GM21619 (cell line): Measurements from ENCODE around the gene ZNF229.
"Not testable (repeated sequence)": the region's sequence is repeated elsewhere in the genome, so short reads cannot be mapped to it uniquely, and the experiment has no call there.

Experiments used
- ATAC-seq: cut with Tn5 transposase; IDR thresholded peaks from one replicate; pipeline ENCODE4 v1.9.1; 2021; ENCODE audit not compliant: unreplicated experiment

ZNF229 gene

DNA sequence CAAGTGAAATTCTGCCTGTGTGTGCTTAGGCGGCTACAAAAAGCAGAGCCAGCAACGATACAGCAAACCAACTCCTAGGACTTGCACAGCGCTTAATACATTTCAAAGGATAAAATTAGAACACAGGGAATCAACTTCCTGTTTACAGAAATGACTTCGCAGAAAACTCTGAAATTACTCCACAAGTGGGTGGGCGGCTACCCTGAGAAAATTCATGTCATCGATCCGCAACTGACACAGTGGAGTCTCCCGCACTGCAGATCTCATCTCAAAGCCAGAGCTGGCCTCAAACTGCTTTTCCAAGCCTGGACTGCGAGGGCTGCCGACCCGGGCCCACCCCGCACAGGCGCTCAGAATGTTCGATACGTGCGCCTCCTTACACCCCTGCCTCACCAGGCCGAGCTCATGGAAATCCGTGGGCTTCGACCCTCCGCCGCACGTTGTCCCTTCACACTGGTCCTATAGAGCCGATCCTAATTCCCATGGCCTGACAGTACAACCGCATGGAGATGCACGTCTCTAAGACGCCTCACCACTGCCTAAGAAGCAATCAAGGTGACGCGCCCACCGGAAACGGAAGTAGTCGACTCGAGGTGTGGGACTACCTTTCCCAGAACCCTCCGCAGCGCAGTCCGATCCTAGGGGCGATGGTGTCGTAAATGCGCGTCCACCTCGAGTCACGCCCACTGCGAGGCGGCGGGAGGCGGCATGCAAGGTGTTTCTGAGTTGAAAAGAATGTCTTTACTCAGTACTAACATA, at the start of gene ZNF229:
Gene ZNF229 (minus strand): TSS at position 557 of the 759 bp plus-strand sequence. CDS start 5,625 bp downstream, outside the sequence.
- ATAC-seq: no peak

GRCh38 chr19:44496711-44497110, 48.4 kb upstream of the ZNF229 start:
- no peak for ATAC-seq

- ATAC-seq: no peak
These were observed 28.5 kb upstream of the ZNF229 start for GRCh38 chr19:44476559-44477408.

- not testable (repeated sequence) for ATAC-seq
These were observed 20.5 kb upstream of the ZNF229 start for GRCh38 chr19:44468730-44469129.

DNA sequence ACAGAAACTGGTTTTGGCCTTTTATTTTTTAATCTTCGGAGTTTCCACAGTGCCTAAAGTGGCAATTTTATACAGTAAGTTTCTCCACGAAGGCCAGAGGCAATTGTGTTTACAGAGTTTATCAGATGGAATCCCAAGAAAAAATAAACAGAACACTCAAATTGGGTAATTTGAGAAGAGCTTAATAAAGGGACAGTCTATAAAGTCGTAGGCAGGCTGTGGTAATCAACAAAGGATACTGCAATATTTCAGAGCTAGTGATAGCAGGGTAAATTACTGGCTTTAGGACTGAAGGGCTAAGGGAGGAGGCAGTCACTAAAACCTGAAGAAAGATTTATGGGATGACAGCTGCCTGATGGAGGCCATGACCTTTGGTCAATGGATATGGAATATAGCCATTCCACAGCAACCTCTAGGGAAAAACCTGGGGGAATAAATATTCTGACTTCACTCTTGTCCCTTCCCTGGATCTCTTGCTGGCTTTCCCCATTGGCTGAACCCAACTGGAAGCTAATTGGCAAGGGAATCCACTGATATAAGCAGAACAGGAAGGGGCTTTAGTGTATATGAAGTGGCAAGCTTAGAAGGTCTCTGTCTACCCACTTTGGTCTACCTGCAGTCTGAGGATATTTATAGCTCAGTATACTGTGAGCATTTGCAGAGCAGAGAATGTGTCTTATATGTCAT, 14.5 kb upstream of the ZNF229 start:
- not testable (repeated sequence) for ATAC-seq

DNA sequence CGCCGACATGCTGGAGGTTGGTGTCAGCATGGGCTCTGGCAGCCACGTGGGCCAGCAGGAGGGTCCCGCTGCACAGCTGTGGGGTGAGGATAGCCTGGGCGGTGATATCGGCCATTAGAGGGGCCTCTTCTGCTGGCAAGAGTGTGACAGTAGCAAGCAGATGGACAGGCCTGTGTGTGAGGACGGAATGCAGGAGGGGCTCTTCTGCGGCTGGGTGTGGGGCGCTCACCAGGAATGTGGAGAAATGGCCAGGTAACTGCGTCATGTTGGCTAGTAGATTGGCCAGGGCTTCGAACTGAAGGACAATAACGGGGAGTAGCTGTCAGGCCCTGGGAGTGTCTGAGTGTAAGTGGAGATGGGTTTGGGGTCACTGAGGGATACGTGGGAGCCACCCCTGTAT, 7.7 kb upstream of the ZNF229 start:
- not testable (repeated sequence) for ATAC-seq

DNA sequence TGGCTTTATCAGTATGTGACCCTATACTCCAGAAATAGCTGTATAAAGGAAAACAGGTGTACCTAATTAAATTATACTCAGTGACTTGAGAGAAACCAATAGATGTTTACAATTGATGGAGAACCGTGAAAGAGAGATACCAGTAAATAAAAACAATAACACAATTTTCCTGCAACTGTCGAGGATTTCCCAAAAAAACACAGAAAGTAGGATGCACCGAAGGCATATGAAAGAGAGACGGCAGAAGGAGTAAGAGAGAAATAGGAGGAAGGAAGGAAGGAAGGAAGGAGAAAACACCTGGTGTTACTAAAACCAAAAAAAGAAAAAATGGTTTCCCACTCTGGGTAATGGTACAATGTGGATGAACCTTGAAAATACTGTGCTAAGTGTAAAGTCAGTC, 6.8 kb upstream of the ZNF229 start:
- no peak for ATAC-seq

DNA sequence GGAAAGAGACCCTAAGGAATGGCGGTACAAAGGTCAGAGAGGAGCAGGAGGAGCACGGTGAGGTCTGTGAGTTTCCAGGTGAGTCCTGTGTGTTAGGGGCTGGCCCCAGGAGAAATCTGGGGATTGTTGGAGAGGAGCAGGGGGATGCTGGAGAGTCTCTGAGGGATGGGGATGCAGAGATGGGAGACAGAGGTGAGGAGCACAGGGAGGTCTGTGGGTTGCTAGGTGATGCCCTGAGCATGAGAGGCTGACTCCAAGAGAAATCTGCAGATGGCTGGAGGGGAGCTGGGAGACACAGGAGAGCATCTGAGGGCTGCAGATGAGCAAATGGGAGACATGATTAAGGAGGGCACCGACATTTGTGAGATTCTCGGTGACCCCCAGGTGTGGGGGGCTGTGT, 4.1 kb upstream of the ZNF229 start:
- no peak for ATAC-seq

DNA sequence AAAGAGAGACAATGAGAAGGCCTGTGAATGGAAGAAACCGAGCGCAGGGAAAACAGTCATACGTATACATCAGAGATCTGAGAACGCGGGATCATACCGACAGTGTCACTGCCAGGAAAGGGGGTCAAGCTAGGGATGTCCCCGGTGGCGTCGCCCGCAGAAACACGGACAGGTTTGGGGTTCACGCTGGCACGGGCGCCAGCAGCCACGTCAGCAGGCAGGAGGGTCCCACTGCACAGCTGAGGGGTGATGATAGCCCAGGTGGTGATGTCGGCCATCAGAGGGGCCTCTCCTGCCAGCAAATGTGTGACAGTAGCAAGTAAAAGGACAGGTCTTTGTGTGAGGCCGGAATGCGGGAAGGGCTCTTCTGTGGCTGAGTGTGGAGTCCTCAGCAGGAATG, 3.4 kb upstream of the ZNF229 start:
- ATAC-seq: no peak

DNA sequence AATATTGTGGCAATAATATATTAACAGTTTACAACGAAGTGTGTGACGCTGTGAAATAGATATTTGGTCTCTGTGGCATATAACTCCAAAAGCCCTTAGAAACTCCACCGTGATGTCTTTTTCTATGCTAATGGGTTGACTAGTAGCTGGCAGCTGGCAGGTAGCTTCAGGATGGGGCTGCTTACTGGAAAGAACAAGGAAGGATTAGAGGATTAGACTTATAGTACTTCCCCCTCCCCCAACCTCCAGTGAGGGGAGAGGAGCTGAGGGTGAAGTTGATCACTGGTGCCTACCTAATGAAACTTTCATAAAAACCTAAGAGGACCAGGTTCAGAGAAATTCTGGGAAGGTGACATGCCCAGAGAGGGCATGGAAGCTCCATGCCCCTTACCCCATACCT, 9.8 kb downstream of the ZNF229 start:
- ATAC-seq: no peak

GRCh38 chr19:44435441-44435840, 12.8 kb downstream of the ZNF229 start:
- no peak for ATAC-seq

- ATAC-seq: no peak
These were observed 17.3 kb downstream of the ZNF229 start for GRCh38 chr19:44430956-44431355.

- ATAC-seq: not testable (repeated sequence)
These were observed 32.7 kb downstream of the ZNF229 start for GRCh38 chr19:44415553-44415952.

GRCh38 chr19:44401139-44402115, 46.8 kb downstream of the ZNF229 start, which contains the start of gene ZNF285:
TSS of gene ZNF285 (minus strand) at chr19:44401608. CDS start at chr19:44397213, 4,395 bp downstream.
- no peak for ATAC-seq

DNA sequence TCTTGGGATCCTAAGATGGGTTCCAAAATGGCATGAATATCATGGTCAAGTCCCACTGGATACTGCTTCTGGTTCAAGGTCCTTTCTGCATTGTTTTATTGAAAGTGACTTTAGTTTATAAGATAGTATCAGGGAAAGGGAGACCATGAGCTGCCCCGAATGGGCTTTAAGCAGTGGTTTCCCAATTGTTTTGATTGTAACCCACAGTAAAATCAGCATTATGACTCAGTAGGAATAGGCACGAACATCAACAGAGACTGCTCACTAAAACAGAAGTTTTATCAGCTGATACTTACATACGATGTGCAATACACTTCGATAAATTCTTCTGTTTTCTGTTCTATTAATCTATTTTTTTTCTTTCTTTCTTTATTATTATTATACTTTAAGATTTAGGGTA, 59.0 kb downstream of the ZNF229 start:
- ATAC-seq: not testable (repeated sequence)
